Progenitor cell of endocrine pancreas (in vitro differentiated cells): Measurements from ENCODE around the gene PPEF2. TPM values are rescaled to one million over a fixed set of nuclear protein-coding genes. Genes with fewer than 3 reads are reported as not detected.

Source experiments
- DNase-seq: peaks from one replicate; pipeline ENCODE4 v3.0.0; 2021; ENCODE audit warnings: low spot score; ENCODE audit not compliant: unreplicated experiment
- H3K27ac Mint-ChIP-seq: 2 replicates; pipeline ENCODE4 v1.8.0; 2021; ENCODE audit warnings: mild to moderate bottlenecking, moderate library complexity, mixed read lengths
- H3K27me3 Mint-ChIP-seq: 2 replicates; pipeline ENCODE4 v1.8.0; 2021; ENCODE audit warnings: mixed read lengths
- H3K36me3 Mint-ChIP-seq: 2 replicates; pipeline ENCODE4 v1.8.0; 2022; ENCODE audit warnings: mixed read lengths; ENCODE audit not compliant: insufficient read depth
- H3K4me1 Mint-ChIP-seq: 2 replicates; pipeline ENCODE4 v1.8.0; 2021; ENCODE audit warnings: low read depth, mixed read lengths
- H3K4me3 Mint-ChIP-seq: 2 replicates; pipeline ENCODE4 v1.8.0; 2021; ENCODE audit warnings: low read depth, mild to moderate bottlenecking, moderate library complexity, mixed read lengths
- H3K9me3 Mint-ChIP-seq: 2 replicates; pipeline ENCODE4 v1.8.0; 2021; ENCODE audit warnings: low read depth, mixed read lengths
- total RNA-seq: library from RNA; stranded (reverse); gene quantifications from 2 replicates; pipeline ENCODE4 v1.2.1, GENCODE V29; 2021
- TF ChIP-seq, protein P1 (sequence below): fragments of 200-600 bp; sonication (generic); IDR thresholded peaks from one replicate; pipeline ENCODE4 v1.5.0; 2021; ENCODE audit warnings: antibody characterized with exemption, mild to moderate bottlenecking; ENCODE audit not compliant: unreplicated experiment

Gene PPEF2
- total RNA-seq, 1 donor from 2014 or later = not detected

DNA sequence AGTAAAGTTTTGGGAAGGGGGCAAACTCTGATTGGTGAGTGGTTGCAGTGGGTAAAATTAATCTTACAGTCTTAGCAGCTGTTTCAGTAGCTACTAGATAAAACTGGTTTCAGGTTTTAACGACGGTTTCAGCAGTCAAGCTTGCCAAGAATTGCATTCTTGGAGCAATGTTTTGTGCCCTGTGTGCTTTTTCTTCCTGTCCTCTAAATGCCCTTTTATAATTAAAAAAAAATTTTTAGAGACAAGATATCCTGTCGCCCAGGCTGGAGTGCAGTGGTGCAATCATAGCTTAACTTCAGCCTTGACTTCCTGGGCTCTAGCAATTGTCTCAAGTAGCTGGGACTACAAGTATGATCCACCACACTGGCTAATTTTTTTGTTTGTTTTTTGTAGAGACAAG, 6.3 kb upstream of the PPEF2 start:
- TF ChIP-seq, protein P1, sequence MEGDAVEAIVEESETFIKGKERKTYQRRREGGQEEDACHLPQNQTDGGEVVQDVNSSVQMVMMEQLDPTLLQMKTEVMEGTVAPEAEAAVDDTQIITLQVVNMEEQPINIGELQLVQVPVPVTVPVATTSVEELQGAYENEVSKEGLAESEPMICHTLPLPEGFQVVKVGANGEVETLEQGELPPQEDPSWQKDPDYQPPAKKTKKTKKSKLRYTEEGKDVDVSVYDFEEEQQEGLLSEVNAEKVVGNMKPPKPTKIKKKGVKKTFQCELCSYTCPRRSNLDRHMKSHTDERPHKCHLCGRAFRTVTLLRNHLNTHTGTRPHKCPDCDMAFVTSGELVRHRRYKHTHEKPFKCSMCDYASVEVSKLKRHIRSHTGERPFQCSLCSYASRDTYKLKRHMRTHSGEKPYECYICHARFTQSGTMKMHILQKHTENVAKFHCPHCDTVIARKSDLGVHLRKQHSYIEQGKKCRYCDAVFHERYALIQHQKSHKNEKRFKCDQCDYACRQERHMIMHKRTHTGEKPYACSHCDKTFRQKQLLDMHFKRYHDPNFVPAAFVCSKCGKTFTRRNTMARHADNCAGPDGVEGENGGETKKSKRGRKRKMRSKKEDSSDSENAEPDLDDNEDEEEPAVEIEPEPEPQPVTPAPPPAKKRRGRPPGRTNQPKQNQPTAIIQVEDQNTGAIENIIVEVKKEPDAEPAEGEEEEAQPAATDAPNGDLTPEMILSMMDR = no peak
- H3K9me3 Mint-ChIP-seq = peaks cover 8% of the 10 kb centered on the region
- peaks cover 6% of the 10 kb centered on the region for H3K36me3 Mint-ChIP-seq
- no peaks in the 10 kb centered on the region for H3K27me3 Mint-ChIP-seq
- no peaks in the 10 kb centered on the region for H3K4me1 Mint-ChIP-seq
- no peak overlapping the region for H3K4me3 Mint-ChIP-seq
- DNase-seq = no peak
- no peak overlapping the region for H3K27ac Mint-ChIP-seq

- no peak for DNase-seq
- peaks cover 8% of the 10 kb centered on the region for H3K9me3 Mint-ChIP-seq
- H3K4me3 Mint-ChIP-seq = no peak overlapping the region
- no peaks in the 10 kb centered on the region for H3K4me1 Mint-ChIP-seq
- TF ChIP-seq, protein P1 = no peak
- peaks cover 6% of the 10 kb centered on the region for H3K36me3 Mint-ChIP-seq
- no peaks in the 10 kb centered on the region for H3K27me3 Mint-ChIP-seq
- no peak overlapping the region for H3K27ac Mint-ChIP-seq
These were observed 5.7 kb upstream of the PPEF2 start for GRCh38 chr4:75907966-75908365.

DNA sequence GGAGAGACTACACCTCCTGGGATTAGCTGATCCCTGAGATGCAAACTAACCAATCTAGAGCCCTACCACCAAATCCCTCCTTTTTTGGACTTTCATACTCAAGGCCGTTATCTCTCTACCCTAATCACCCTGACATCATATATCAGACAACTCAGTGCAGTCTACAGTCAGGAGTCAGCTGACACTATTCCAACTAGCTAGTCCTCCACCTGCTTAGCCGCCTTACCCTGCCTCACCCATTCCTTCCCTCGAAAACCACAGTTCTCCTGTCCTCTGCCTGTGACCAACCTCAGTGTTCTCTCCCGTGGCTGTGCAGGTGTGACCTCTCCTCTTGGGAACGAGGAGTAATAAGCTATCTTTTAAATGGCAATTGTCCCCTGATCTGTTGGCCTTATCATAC, 1.8 kb upstream of the PPEF2 start:
- Mint-ChIP-seq H3K4me3 (no peak overlapping the region), H3K36me3 (no peaks in the 10 kb centered on the region), H3K27me3 (no peaks in the 10 kb centered on the region)

GRCh38 chr4:75898536-75898935, 3.7 kb downstream of the PPEF2 start:
- Mint-ChIP-seq H3K27ac (no peak overlapping the region), H3K4me1 (no peaks in the 10 kb centered on the region), H3K36me3 (peaks cover 1% of the 10 kb centered on the region)

More for the DNA sequence above, 1.8 kb upstream of the PPEF2 start:
- no peak overlapping the region for H3K27ac Mint-ChIP-seq
- TF ChIP-seq, protein P1 = no peak
- no peaks in the 10 kb centered on the region for H3K9me3 Mint-ChIP-seq
- H3K4me1 Mint-ChIP-seq = no peaks in the 10 kb centered on the region
- DNase-seq = no peak

GRCh38 chr4:75895744-75896314, 6.4 kb downstream of the PPEF2 start:
- Mint-ChIP-seq H3K27ac (no peak overlapping the region), H3K4me3 (no peak overlapping the region), H3K9me3 (peaks cover 12% of the 10 kb centered on the region), H3K4me1 (no peaks in the 10 kb centered on the region), H3K27me3 (no peaks in the 10 kb centered on the region), H3K36me3 (peaks cover 1% of the 10 kb centered on the region)
- TF ChIP-seq, protein P1 = peak; percentile 67
- no peak for DNase-seq

More at GRCh38 chr4:75898536-75898935, 3.7 kb downstream of the PPEF2 start:
- TF ChIP-seq, protein P1 = no peak
- DNase-seq = no peak
- Mint-ChIP-seq H3K27me3 (no peaks in the 10 kb centered on the region), H3K4me3 (no peak overlapping the region), H3K9me3 (peaks cover 12% of the 10 kb centered on the region)
